Thymus (tissue), 11 donors: Measurements from ENCODE around the gene DYNLRB1. TPM values are rescaled to one million over a fixed set of nuclear protein-coding genes. Genes with fewer than 3 reads are reported as not detected.

ENCODE experiments used
- DNase-seq, 9 donors: peaks; one replicate each; pipeline ENCODE4 v3.0.0-alpha.2; 2013; ENCODE audit warnings: low spot score in 9 of 9, low read depth in 6 of 9, missing footprints in 1 of 9
- H3K27ac ChIP-seq, 2 donors: one replicate each; pipeline ENCODE4 v1.5.1; 2013; ENCODE audit warnings: control low read depth in 1 of 2, low read depth in 1 of 2, low read length in 1 of 2, mild to moderate bottlenecking in 1 of 2, moderate library complexity in 1 of 2
- H3K27me3 ChIP-seq, 2 donors: one replicate each; pipeline ENCODE4 v1.5.1; 2013; ENCODE audit warnings: low read length in 1 of 2; ENCODE audit not compliant: control insufficient read depth in 2 of 2, insufficient read depth in 1 of 2
- H3K36me3 ChIP-seq, 2 donors: one replicate each; pipeline ENCODE4 v1.5.1; 2013; ENCODE audit warnings: low read length in 1 of 2, mild to moderate bottlenecking in 1 of 2, moderate library complexity in 1 of 2; ENCODE audit not compliant: control insufficient read depth in 2 of 2, insufficient read depth in 2 of 2
- H3K4me1 ChIP-seq, 2 donors: one replicate each; pipeline ENCODE4 v1.5.1; 2013; ENCODE audit warnings: low read length in 2 of 2; ENCODE audit not compliant: control insufficient read depth in 2 of 2, insufficient read depth in 2 of 2
- H3K4me3 ChIP-seq, 2 donors: one replicate each; pipeline ENCODE4 v1.5.1; 2013; ENCODE audit warnings: low read length in 2 of 2, control low read depth in 1 of 2, mild to moderate bottlenecking in 1 of 2
- H3K9me3 ChIP-seq, 2 donors: one replicate each; pipeline ENCODE4 v1.5.1; 2013; ENCODE audit warnings: low read length in 1 of 2, mild to moderate bottlenecking in 1 of 2; ENCODE audit not compliant: control insufficient read depth in 2 of 2, insufficient read depth in 1 of 2
- WGBS: extraction: QIAGEN DNeasy Blood & Tissue Kit; methylation state at CpG from one replicate; pipeline ENCODE4 v1.1.7; 2013; 5-methylcytosine and 5-hydroxymethylcytosine counted together
- polyA plus RNA-seq: library from polyadenylated mRNA; stranded (reverse); fragments of 200-250 nt; gene quantifications from one replicate; pipeline ENCODE4 v1.2.3, GENCODE V29; 2013
- total RNA-seq: library from RNA; stranded (reverse); fragments of 120-200 nt; gene quantifications from one replicate; pipeline ENCODE4 v1.2.4, GENCODE V29; 2013
- donor health status: healthy.

Gene DYNLRB1
- total and polyA plus RNA-seq, 2 donors: 70.9 to 226 TPM

GRCh38 chr20:34564833-34565232 lies 48.6 kb downstream of the DYNLRB1 start:
- Histone ChIP-seq H3K9me3 (no peaks in the 10 kb centered on the region), H3K27me3 (no peaks in the 10 kb centered on the region), H3K36me3 (peaks cover 0 to 12% of the 10 kb centered on the region in 2 donors), H3K4me3 (no peak overlapping the region), H3K4me1 (no peaks in the 10 kb centered on the region), H3K27ac (no peak overlapping the region)
- 97% methylated on average over 7 of the region's 7 CpGs for WGBS
- no peak for DNase-seq

- DNase-seq: no peak
- H3K27ac ChIP-seq: peak overlapping the region in 1 of 2 donors; percentile 13
- 97% methylated on average over 9 of the region's 9 CpGs for WGBS
Measured at GRCh38 chr20:34566978-34567891, 51.0 kb downstream of the DYNLRB1 start.

GRCh38 chr20:34567892-34568865 lies 52.0 kb downstream of the DYNLRB1 start:
- Histone ChIP-seq H3K36me3 (peaks cover 6 to 27% of the 10 kb centered on the region in 2 donors), H3K9me3 (no peaks in the 10 kb centered on the region), H3K27me3 (no peaks in the 10 kb centered on the region), H3K4me1 (no peaks in the 10 kb centered on the region), H3K4me3 (no peak overlapping the region), H3K27ac (no peak overlapping the region)
- 97% methylated on average over 15 of the region's 15 CpGs for WGBS
- DNase-seq: no peak

More at GRCh38 chr20:34566978-34567891, 51.0 kb downstream of the DYNLRB1 start:
- Histone ChIP-seq H3K4me3 (no peak overlapping the region), H3K4me1 (no peaks in the 10 kb centered on the region), H3K27me3 (no peaks in the 10 kb centered on the region), H3K9me3 (no peaks in the 10 kb centered on the region), H3K36me3 (peaks cover 6 to 24% of the 10 kb centered on the region in 2 donors)

- Histone ChIP-seq H3K9me3 (no peaks in the 10 kb centered on the region), H3K27me3 (no peaks in the 10 kb centered on the region), H3K27ac (no peak overlapping the region), H3K4me1 (no peaks in the 10 kb centered on the region), H3K4me3 (no peak overlapping the region), H3K36me3 (peaks cover 12 to 37% of the 10 kb centered on the region in 2 donors)
- 96% methylated on average over 2 of the region's 2 CpGs for WGBS
- no peak for DNase-seq
Measured at GRCh38 chr20:34569598-34569997, 53.4 kb downstream of the DYNLRB1 start.

GRCh38 chr20:34570859-34571306 lies 54.7 kb downstream of the DYNLRB1 start:
- peak in 1 of 9 donors; percentile 34 for DNase-seq
- Histone ChIP-seq H3K9me3 (no peaks in the 10 kb centered on the region), H3K27ac (no peak overlapping the region), H3K36me3 (peaks cover 16 to 41% of the 10 kb centered on the region in 2 donors), H3K27me3 (no peaks in the 10 kb centered on the region), H3K4me3 (no peak overlapping the region), H3K4me1 (no peaks in the 10 kb centered on the region)
- WGBS: 57% methylated on average over 3 of the region's 3 CpGs

- DNase-seq: no peak
- WGBS: 96% methylated on average over 5 of the region's 5 CpGs
Measured at GRCh38 chr20:34571753-34572152, 55.5 kb downstream of the DYNLRB1 start.

GRCh38 chr20:34573541-34574300 lies 57.5 kb downstream of the DYNLRB1 start:
- H3K36me3 ChIP-seq: peaks cover 19 to 33% of the 10 kb centered on the region in 2 donors
- no peak for DNase-seq
- no peaks in the 10 kb centered on the region for H3K4me1 ChIP-seq
- H3K27ac ChIP-seq: no peak overlapping the region
- no peak overlapping the region for H3K4me3 ChIP-seq
- H3K27me3 ChIP-seq: no peaks in the 10 kb centered on the region
- H3K9me3 ChIP-seq: no peaks in the 10 kb centered on the region
- WGBS: 98% methylated on average over 7 of the region's 7 CpGs

More at GRCh38 chr20:34571753-34572152, 55.5 kb downstream of the DYNLRB1 start:
- no peaks in the 10 kb centered on the region for H3K9me3 ChIP-seq
- H3K27me3 ChIP-seq: no peaks in the 10 kb centered on the region
- H3K4me1 ChIP-seq: no peaks in the 10 kb centered on the region
- no peak overlapping the region for H3K4me3 ChIP-seq
- H3K36me3 ChIP-seq: peaks cover 16 to 40% of the 10 kb centered on the region in 2 donors
- no peak overlapping the region for H3K27ac ChIP-seq

GRCh38 chr20:34574426-34574825 lies 58.2 kb downstream of the DYNLRB1 start:
- Histone ChIP-seq H3K27me3 (no peaks in the 10 kb centered on the region), H3K4me3 (no peak overlapping the region), H3K9me3 (no peaks in the 10 kb centered on the region), H3K4me1 (no peaks in the 10 kb centered on the region), H3K36me3 (peaks cover 20 to 34% of the 10 kb centered on the region in 2 donors), H3K27ac (no peak overlapping the region)
- 98% methylated on average over 5 of the region's 5 CpGs for WGBS
- no peak for DNase-seq
